BLaER1 (cell line): ENCODE data around the gene MYH15.

ENCODE experiments used
- H3K27ac ChIP-seq: shearing (Covaris generic); formaldehyde crosslinking; 2 replicates; pipeline ENCODE4 v1.8.1; 2022
- H3K27me3 ChIP-seq: shearing (Covaris generic); formaldehyde crosslinking; 2 replicates; pipeline ENCODE4 v1.8.1; 2022
- H3K36me3 ChIP-seq: shearing (Covaris generic); formaldehyde crosslinking; 2 replicates; pipeline ENCODE4 v1.8.1; 2022
- H3K4me1 ChIP-seq: shearing (Covaris generic); formaldehyde crosslinking; 2 replicates; pipeline ENCODE4 v1.8.1; 2022
- H3K4me2 ChIP-seq: shearing (Covaris generic); formaldehyde crosslinking; 2 replicates; pipeline ENCODE4 v1.8.1; 2022
- H3K4me3 ChIP-seq: shearing (Covaris generic); formaldehyde crosslinking; 2 replicates; pipeline ENCODE4 v1.8.1; 2022
- H3K9ac ChIP-seq: shearing (Covaris generic); formaldehyde crosslinking; 2 replicates; pipeline ENCODE4 v1.8.1; 2022
- H3K9me3 ChIP-seq: shearing (Covaris generic); formaldehyde crosslinking; 2 replicates; pipeline ENCODE4 v1.8.1; 2022
- H4K20me1 ChIP-seq: shearing (Covaris generic); formaldehyde crosslinking; 2 replicates; pipeline ENCODE4 v1.8.1; 2022
- Cebpa-rat ChIP-seq: shearing (Covaris generic); IDR thresholded peaks from 2 replicates; pipeline ENCODE4 v1.8.1; 2022

Gene MYH15

GRCh38 chr3:108528459-108529252 lies 18.3 kb upstream of the MYH15 start:
- H4K20me1 ChIP-seq, result no peaks in the 10 kb centered on the region
- no peak overlapping the region for H3K27ac ChIP-seq
- H3K27me3 ChIP-seq, result no peaks in the 10 kb centered on the region
- no peak for TF ChIP-seq Cebpa-rat
- H3K9ac ChIP-seq, result no peak overlapping the region
- H3K36me3 ChIP-seq, result no peaks in the 10 kb centered on the region
- no peak overlapping the region for H3K4me3 ChIP-seq
- no peak overlapping the region for H3K4me2 ChIP-seq
- H3K9me3 ChIP-seq, result no peaks in the 10 kb centered on the region
- no peaks in the 10 kb centered on the region for H3K4me1 ChIP-seq

GRCh38 chr3:108527817-108528216 lies 17.4 kb upstream of the MYH15 start:
- H3K4me3 ChIP-seq, result no peak overlapping the region
- no peak overlapping the region for H3K4me2 ChIP-seq
- no peaks in the 10 kb centered on the region for H3K27me3 ChIP-seq
- no peaks in the 10 kb centered on the region for H3K9me3 ChIP-seq
- no peaks in the 10 kb centered on the region for H3K36me3 ChIP-seq
- no peak for TF ChIP-seq Cebpa-rat
- no peak overlapping the region for H3K27ac ChIP-seq
- no peaks in the 10 kb centered on the region for H3K4me1 ChIP-seq
- no peak overlapping the region for H3K9ac ChIP-seq
- H4K20me1 ChIP-seq, result no peaks in the 10 kb centered on the region

- H3K4me1 ChIP-seq, result no peaks in the 10 kb centered on the region
- H3K36me3 ChIP-seq, result no peaks in the 10 kb centered on the region
- H3K27me3 ChIP-seq, result no peaks in the 10 kb centered on the region
- no peak overlapping the region for H3K4me2 ChIP-seq
- no peaks in the 10 kb centered on the region for H3K9me3 ChIP-seq
- H3K4me3 ChIP-seq, result no peak overlapping the region
- no peaks in the 10 kb centered on the region for H4K20me1 ChIP-seq
- H3K9ac ChIP-seq, result no peak overlapping the region
- no peak overlapping the region for H3K27ac ChIP-seq
- no peak for TF ChIP-seq Cebpa-rat
Observed at GRCh38 chr3:108527109-108527508, 16.7 kb upstream of the MYH15 start.

GRCh38 chr3:108525971-108526370 lies 15.6 kb upstream of the MYH15 start:
- TF ChIP-seq Cebpa-rat, result no peak
- no peak overlapping the region for H3K4me3 ChIP-seq
- H3K27me3 ChIP-seq, result no peaks in the 10 kb centered on the region
- H4K20me1 ChIP-seq, result no peaks in the 10 kb centered on the region
- H3K4me1 ChIP-seq, result no peaks in the 10 kb centered on the region
- no peak overlapping the region for H3K9ac ChIP-seq
- no peak overlapping the region for H3K27ac ChIP-seq
- H3K36me3 ChIP-seq, result no peaks in the 10 kb centered on the region
- no peak overlapping the region for H3K4me2 ChIP-seq
- no peaks in the 10 kb centered on the region for H3K9me3 ChIP-seq

- Histone ChIP-seq H4K20me1 (no peaks in the 10 kb centered on the region), H3K4me2 (no peak overlapping the region), H3K27me3 (no peaks in the 10 kb centered on the region), H3K36me3 (no peaks in the 10 kb centered on the region), H3K4me3 (no peak overlapping the region), H3K9ac (no peak overlapping the region), H3K9me3 (no peaks in the 10 kb centered on the region), H3K4me1 (no peaks in the 10 kb centered on the region), H3K27ac (no peak overlapping the region)
- TF ChIP-seq Cebpa-rat, result no peak
Observed at GRCh38 chr3:108525256-108525655, 14.9 kb upstream of the MYH15 start.

- TF ChIP-seq Cebpa-rat, result no peak
- Histone ChIP-seq H3K4me3 (no peak overlapping the region), H3K9me3 (no peaks in the 10 kb centered on the region), H4K20me1 (no peaks in the 10 kb centered on the region), H3K27ac (no peak overlapping the region), H3K4me2 (no peak overlapping the region), H3K9ac (no peak overlapping the region), H3K4me1 (no peaks in the 10 kb centered on the region), H3K36me3 (no peaks in the 10 kb centered on the region), H3K27me3 (no peaks in the 10 kb centered on the region)
Observed at GRCh38 chr3:108524537-108524936, 14.1 kb upstream of the MYH15 start.

- no peak overlapping the region for H3K9ac ChIP-seq
- H3K4me2 ChIP-seq, result no peak overlapping the region
- TF ChIP-seq Cebpa-rat, result no peak
- no peak overlapping the region for H3K4me3 ChIP-seq
- no peaks in the 10 kb centered on the region for H3K27me3 ChIP-seq
- no peak overlapping the region for H3K27ac ChIP-seq
- no peaks in the 10 kb centered on the region for H3K4me1 ChIP-seq
- H3K36me3 ChIP-seq, result no peaks in the 10 kb centered on the region
- H4K20me1 ChIP-seq, result no peaks in the 10 kb centered on the region
- no peaks in the 10 kb centered on the region for H3K9me3 ChIP-seq
Observed at GRCh38 chr3:108518895-108519294, 8.5 kb upstream of the MYH15 start.

GRCh38 chr3:108516881-108517280 lies 6.5 kb upstream of the MYH15 start:
- Histone ChIP-seq H3K4me1 (no peaks in the 10 kb centered on the region), H3K4me3 (no peak overlapping the region), H4K20me1 (no peaks in the 10 kb centered on the region), H3K9me3 (no peaks in the 10 kb centered on the region), H3K4me2 (no peak overlapping the region), H3K27ac (no peak overlapping the region), H3K27me3 (no peaks in the 10 kb centered on the region), H3K9ac (no peak overlapping the region), H3K36me3 (no peaks in the 10 kb centered on the region)
- no peak for TF ChIP-seq Cebpa-rat

- H3K36me3 ChIP-seq, result no peaks in the 10 kb centered on the region
- H3K9ac ChIP-seq, result no peak overlapping the region
- no peaks in the 10 kb centered on the region for H4K20me1 ChIP-seq
- no peaks in the 10 kb centered on the region for H3K9me3 ChIP-seq
- no peak overlapping the region for H3K4me2 ChIP-seq
- no peaks in the 10 kb centered on the region for H3K27me3 ChIP-seq
- no peaks in the 10 kb centered on the region for H3K4me1 ChIP-seq
- no peak overlapping the region for H3K27ac ChIP-seq
- no peak for TF ChIP-seq Cebpa-rat
- H3K4me3 ChIP-seq, result no peak overlapping the region
Observed at GRCh38 chr3:108513961-108514360, 3.6 kb upstream of the MYH15 start.

GRCh38 chr3:108512671-108513070 lies 2.3 kb upstream of the MYH15 start:
- TF ChIP-seq Cebpa-rat, result no peak
- Histone ChIP-seq H3K36me3 (no peaks in the 10 kb centered on the region), H4K20me1 (no peaks in the 10 kb centered on the region), H3K9ac (no peak overlapping the region), H3K27me3 (no peaks in the 10 kb centered on the region), H3K9me3 (no peaks in the 10 kb centered on the region), H3K27ac (no peak overlapping the region), H3K4me3 (no peak overlapping the region), H3K4me1 (no peaks in the 10 kb centered on the region), H3K4me2 (no peak overlapping the region)

- Histone ChIP-seq H3K27me3 (no peaks in the 10 kb centered on the region), H3K4me2 (no peak overlapping the region), H4K20me1 (no peaks in the 10 kb centered on the region), H3K9ac (no peak overlapping the region), H3K9me3 (no peaks in the 10 kb centered on the region), H3K4me1 (no peaks in the 10 kb centered on the region), H3K36me3 (no peaks in the 10 kb centered on the region), H3K4me3 (no peak overlapping the region), H3K27ac (no peak overlapping the region)
- no peak for TF ChIP-seq Cebpa-rat
Observed at GRCh38 chr3:108511490-108511889, 1.1 kb upstream of the MYH15 start.
